ENCODE results near the gene CYP46A1.

Gene CYP46A1

DNA sequence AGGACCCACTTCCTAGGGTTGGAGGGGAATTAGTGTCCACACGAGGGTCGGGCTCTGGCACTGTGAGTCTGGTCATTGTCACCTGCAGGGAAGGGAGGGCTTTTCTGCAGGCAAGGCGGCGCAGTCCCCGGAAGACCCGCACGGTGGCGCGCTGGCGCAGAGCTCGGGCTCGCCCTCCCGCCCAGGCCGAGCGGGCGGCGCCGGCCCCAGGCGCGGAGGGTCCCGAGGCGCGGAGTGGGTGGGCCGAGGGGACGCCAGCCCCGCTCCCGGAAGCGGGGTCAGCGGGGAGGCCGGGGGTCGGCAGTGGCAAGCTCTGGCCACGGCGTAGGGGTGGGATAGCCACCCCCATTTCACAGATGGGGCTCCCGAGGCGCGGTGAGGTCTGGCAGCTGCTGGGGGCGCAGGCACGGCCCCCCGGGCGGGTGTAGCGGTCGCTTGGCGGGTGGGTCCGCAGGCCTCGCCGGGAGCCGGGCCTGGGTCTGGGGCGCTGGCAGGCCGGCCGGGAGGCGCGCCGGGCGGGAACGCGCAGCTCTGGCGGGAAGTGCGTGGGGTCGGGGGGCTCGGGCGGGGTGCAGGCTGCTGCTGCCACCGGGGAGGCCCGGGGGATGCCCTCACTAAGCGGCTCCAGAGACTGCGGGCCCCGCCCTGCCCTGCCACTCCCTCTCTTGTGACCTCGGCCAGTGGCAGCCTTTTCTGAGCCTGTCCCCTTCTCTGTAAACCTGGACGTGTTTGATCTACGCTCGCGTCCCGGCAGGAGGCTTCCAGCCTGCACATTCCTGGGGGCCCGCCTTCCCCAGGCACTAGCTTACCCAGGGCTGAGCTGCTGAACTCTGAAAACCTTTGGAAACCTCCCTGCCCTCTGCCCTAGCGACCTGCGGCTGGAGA, 46.1 kb downstream of the CYP46A1 start:
- DNase-seq, result peak; percentile 81

- DNase-seq, result no peak
Observed at GRCh38 chr14:99730876-99731546, 46.9 kb downstream of the CYP46A1 start.

DNA sequence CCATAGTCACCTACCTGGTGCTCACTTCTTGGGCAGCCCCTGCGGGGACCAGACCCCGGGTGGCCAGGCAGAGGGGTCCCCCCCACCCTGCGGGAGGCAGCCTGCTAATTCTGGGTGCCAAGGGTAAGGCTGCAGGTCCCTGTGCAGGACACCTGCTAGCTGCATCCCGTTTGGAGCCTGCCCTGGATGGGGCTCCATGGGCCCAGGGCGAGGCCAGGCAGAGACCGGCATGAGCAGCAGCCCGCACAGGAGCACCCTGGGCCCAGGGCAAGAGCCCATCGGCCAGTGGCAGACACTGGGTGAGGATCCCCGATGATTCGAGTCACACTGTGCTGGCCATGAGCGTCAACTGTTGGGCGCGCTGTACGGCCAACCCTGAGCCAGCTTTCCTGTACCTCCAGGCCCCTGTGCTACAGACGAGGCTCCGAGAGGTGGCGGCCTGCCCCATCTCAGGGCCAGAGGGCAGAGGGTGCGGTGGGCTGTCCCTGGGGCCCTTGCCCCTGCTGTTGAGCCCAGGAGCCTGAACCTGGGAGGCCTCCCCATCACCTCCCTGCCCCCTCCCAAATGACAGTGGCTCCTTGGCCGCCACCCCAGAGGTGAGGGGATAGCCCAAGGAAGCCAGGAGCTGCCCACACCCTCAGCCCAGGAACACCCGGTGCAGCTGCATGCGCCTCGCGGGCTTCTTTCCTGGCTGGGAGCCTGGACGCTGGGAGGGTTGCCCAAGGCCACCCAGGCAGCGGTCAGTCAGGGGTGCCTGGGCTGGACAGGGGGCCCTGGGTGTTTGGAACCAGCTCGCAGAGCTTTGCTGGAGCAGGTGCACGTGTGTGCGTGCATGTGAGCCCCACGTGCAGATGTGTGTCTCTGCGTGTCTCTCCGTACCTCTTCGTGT, 47.7 kb downstream of the CYP46A1 start:
- no peak for DNase-seq

GRCh38 chr14:99732436-99733210, 48.5 kb downstream of the CYP46A1 start:
- no peak for DNase-seq

GRCh38 chr14:99733211-99733539, 49.1 kb downstream of the CYP46A1 start:
- no peak for DNase-seq

DNA sequence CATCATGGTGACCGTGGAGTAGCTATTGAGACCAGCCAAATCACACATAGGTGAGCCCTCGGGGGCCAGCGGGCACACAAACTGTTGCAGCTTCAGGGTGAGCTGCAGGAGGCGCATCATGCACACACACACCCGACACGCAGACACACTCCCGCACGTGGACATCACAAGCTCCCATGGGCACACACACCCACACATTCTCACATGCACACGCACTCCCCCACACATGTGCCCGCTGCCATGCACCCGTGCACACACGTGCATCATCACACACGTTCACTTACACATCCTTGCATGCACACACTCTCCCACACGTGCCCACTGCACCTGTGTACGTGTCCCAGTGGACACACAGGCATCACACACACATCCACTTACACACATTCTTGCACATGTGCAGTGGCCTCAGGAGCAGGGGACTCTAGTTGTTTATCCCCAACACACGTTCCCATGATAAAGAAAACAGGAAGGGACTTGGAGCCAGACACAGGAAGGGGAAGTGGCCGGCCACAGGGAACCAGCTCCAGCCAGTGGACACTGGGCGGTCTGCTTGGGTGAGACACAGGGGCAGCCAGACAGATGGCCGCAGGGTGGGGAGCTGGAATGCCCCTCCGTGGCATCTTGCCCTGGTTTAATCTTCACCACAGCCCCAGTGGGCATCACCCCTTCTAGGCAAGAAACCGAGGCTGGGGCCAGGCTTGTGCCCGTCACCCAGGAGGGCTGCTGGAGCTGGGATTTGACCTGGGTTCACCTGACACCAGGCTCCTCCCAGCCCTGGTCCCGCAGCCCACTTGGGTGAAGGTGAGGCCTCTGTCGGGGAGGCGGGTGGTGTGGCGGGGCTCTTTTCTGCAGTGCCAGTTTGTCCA, 49.7 kb downstream of the CYP46A1 start:
- no peak for DNase-seq

- no peak for DNase-seq
Observed at GRCh38 chr14:99734406-99735051, 50.4 kb downstream of the CYP46A1 start.

GRCh38 chr14:99735189-99736135, 51.4 kb downstream of the CYP46A1 start:
- no peak for DNase-seq

GRCh38 chr14:99736603-99737371, 52.7 kb downstream of the CYP46A1 start:
- DNase-seq, result no peak

GRCh38 chr14:99737451-99737951, 53.4 kb downstream of the CYP46A1 start:
- DNase-seq, result peak; percentile 70

GRCh38 chr14:99737956-99738667, 54.0 kb downstream of the CYP46A1 start:
- DNase-seq, result no peak

- no peak for DNase-seq
Observed at GRCh38 chr14:99740411-99740810, 56.3 kb downstream of the CYP46A1 start.

- DNase-seq, result no peak
Observed at GRCh38 chr14:99741227-99741976, 57.3 kb downstream of the CYP46A1 start.

GRCh38 chr14:99742074-99742473, 58.0 kb downstream of the CYP46A1 start:
- no peak for DNase-seq

- no peak for DNase-seq
Observed at GRCh38 chr14:99742509-99743487, 58.7 kb downstream of the CYP46A1 start.

Data from right kidney (tissue), 1 donor.